ENCODE data around the gene SLC19A2.

Gene SLC19A2

DNA sequence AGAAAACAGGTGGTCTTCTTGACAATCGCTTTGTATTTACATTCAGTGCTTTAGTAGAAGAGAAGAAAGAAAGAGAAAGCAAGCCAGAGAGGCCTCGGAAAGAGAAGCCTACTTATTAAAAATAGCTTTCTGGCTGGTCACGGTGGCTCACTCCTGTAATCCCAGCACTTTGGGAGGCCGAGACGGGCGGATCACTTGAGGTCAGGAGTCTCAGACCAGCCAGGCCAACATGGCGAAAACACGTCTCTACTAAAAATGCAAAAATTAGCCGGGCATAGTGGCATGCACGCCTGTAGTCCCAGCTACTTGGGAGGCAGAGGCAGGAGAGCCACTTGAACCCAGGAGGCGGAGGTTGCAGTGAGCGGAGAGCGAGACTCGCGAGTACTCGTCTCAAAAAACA lies 1.8 kb upstream of the SLC19A2 start:
- H3K4me3 ChIP-seq (ENCODE audit: low read depth, low read length): no peak overlapping the region
- no peaks in the 10 kb centered on the region for H3K27me3 ChIP-seq (ENCODE audit: control insufficient read depth, insufficient read depth, low read length)
- no peak overlapping the region for H3K9ac ChIP-seq (ENCODE audit: low read depth, low read length)
- no peak overlapping the region for H3K27ac ChIP-seq (ENCODE audit: low read depth, low read length)
- no peaks in the 10 kb centered on the region for H3K36me3 ChIP-seq (ENCODE audit: control insufficient read depth, insufficient read depth, low read length)
- H3K9me3 ChIP-seq (ENCODE audit: control insufficient read depth, insufficient read depth, low read length): no peaks in the 10 kb centered on the region
- peaks cover 45% of the 10 kb centered on the region for H3K4me1 ChIP-seq (ENCODE audit: control insufficient read depth, insufficient read depth, low read length)

DNA sequence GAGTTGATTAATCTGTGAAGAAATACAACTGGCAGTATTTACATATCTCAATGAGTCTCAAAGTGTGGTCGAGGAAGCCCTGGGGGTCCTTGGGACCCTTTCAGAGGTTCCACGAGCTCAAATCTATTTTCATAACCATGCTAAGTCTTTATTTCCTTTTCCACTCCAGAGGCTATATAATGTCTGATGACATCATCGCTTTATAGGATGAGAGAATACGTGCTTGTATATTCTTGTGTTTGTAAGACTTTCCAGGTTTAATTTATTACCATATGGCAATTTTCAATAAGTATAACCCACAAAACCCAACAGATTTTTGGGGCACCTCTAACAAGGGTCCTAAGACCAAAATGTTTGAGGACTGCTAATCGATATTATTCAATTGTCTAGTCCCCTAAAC lies 1.4 kb upstream of the SLC19A2 start:
- Histone ChIP-seq H3K27ac (ENCODE audit: low read depth, low read length) (no peak overlapping the region), H3K9ac (ENCODE audit: low read depth, low read length) (0 out of 2 replicates have a peak overlapping the region, but pooled peaks have one; percentile 82), H3K9me3 (ENCODE audit: control insufficient read depth, insufficient read depth, low read length) (no peaks in the 10 kb centered on the region), H3K36me3 (ENCODE audit: control insufficient read depth, insufficient read depth, low read length) (no peaks in the 10 kb centered on the region), H3K4me1 (ENCODE audit: control insufficient read depth, insufficient read depth, low read length) (peaks cover 47% of the 10 kb centered on the region), H3K4me3 (ENCODE audit: low read depth, low read length) (peak overlapping the region; percentile 83), H3K27me3 (ENCODE audit: control insufficient read depth, insufficient read depth, low read length) (no peaks in the 10 kb centered on the region)

DNA sequence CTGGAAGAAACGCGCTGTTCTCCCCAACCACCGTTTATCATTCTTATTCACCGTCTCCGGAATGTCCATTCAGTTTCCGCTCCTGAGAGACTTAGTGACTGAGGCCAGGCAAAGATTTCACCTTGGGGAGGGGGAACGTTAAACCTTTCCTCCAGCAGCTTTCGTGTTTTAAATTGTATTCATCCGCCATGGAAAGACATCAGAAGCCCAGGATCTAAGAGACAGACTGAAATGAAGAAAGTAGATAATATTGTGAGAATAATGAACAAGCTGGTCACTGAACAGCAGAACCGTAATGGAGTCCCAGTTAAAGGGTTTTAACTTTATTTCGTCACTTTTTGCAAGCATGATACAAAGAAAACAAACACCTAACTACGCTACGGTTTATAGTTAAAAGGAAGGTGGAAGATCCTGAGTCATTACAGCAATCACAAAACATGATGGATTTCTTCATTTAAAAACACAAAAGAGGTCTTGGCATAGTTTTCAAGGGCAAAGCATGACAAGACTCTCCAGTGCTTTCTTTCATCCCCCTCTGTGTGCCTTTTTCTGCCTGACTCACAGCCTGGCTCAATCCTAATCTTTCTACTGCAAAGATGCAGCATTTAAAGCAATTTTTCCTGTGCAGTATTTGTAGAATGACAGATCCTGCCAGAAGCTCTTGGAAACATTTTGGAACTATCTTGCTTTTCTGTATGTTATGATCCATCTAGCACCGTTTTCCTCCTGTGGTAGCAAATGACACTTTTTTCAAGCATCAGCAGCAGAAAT lies 722 bp upstream of the SLC19A2 start:
- peak overlapping the region; percentile 94 for H3K27ac ChIP-seq (ENCODE audit: low read depth, low read length)
- H3K9me3 ChIP-seq (ENCODE audit: control insufficient read depth, insufficient read depth, low read length): no peaks in the 10 kb centered on the region
- H3K4me3 ChIP-seq (ENCODE audit: low read depth, low read length): peak overlapping the region; percentile 83
- peak overlapping the region; percentile 82 for H3K9ac ChIP-seq (ENCODE audit: low read depth, low read length)
- no peaks in the 10 kb centered on the region for H3K36me3 ChIP-seq (ENCODE audit: control insufficient read depth, insufficient read depth, low read length)
- H3K4me1 ChIP-seq (ENCODE audit: control insufficient read depth, insufficient read depth, low read length): peaks cover 49% of the 10 kb centered on the region
- H3K27me3 ChIP-seq (ENCODE audit: control insufficient read depth, insufficient read depth, low read length): no peaks in the 10 kb centered on the region

DNA sequence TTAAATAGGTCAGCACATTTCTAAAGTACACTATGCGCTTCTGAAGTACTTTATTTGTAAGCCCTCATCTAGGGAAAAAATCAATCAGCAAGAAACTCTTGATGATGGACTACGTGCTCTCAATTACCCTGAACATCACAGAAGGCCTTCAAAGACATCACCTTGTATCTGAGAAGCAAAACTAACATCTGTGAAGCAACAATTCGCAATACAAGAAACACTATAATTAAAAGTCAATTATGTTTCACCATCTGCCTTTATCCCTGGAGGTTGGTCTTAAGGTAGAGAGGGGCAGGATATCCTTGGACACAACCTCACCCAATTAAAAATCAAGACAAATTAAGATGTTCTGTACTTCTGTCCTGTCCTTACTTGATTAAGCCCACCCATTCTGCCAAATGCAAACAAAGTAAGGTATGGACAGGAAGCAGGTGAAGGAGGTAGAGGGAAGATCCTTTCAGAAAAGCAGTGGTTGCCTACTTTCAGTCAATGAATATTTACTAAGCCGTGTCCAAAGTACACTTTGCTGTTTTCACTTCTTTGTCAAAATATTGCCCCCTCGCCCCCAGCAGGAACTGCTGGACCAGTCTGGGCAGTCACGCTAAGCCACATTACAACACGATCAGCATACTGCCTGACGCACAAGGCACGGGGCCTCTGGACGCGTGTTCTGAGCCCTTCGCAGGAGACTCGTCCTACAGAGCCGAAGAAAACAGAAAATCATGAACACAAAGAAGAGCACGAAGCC lies 887 bp downstream of the SLC19A2 start:
- peak overlapping the region; percentile 80 for H3K9ac ChIP-seq (ENCODE audit: low read depth, low read length)
- H3K4me1 ChIP-seq (ENCODE audit: control insufficient read depth, insufficient read depth, low read length): peaks cover 64% of the 10 kb centered on the region
- no peaks in the 10 kb centered on the region for H3K27me3 ChIP-seq (ENCODE audit: control insufficient read depth, insufficient read depth, low read length)
- no peaks in the 10 kb centered on the region for H3K36me3 ChIP-seq (ENCODE audit: control insufficient read depth, insufficient read depth, low read length)
- H3K4me3 ChIP-seq (ENCODE audit: low read depth, low read length): peak overlapping the region; percentile 83
- H3K27ac ChIP-seq (ENCODE audit: low read depth, low read length): peak overlapping the region; percentile 86
- H3K9me3 ChIP-seq (ENCODE audit: control insufficient read depth, insufficient read depth, low read length): no peaks in the 10 kb centered on the region

DNA sequence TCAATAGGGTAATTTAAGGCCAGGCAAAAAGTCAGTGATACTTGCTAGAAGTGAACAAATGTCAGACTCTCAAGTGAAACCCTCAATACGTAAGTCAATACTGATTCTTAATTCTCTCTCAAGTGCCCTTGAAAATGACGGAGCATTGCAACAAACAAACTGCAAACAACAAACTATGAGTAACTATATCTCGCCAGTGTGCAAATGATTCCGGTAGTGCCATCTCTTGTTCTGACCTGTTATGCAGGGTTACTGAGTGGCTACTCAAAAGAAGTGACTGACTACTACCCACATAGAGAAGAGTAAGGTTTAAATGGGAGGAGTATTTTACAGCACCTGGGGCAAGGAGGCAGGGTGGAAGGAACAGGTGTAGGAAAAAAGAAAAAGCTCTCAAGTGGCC lies 1.6 kb downstream of the SLC19A2 start:
- H3K36me3 ChIP-seq (ENCODE audit: control insufficient read depth, insufficient read depth, low read length): no peaks in the 10 kb centered on the region
- no peak overlapping the region for H3K27ac ChIP-seq (ENCODE audit: low read depth, low read length)
- no peak overlapping the region for H3K9ac ChIP-seq (ENCODE audit: low read depth, low read length)
- H3K4me3 ChIP-seq (ENCODE audit: low read depth, low read length): peak overlapping the region; percentile 83
- no peaks in the 10 kb centered on the region for H3K27me3 ChIP-seq (ENCODE audit: control insufficient read depth, insufficient read depth, low read length)
- H3K9me3 ChIP-seq (ENCODE audit: control insufficient read depth, insufficient read depth, low read length): no peaks in the 10 kb centered on the region
- peaks cover 71% of the 10 kb centered on the region for H3K4me1 ChIP-seq (ENCODE audit: control insufficient read depth, insufficient read depth, low read length)

DNA sequence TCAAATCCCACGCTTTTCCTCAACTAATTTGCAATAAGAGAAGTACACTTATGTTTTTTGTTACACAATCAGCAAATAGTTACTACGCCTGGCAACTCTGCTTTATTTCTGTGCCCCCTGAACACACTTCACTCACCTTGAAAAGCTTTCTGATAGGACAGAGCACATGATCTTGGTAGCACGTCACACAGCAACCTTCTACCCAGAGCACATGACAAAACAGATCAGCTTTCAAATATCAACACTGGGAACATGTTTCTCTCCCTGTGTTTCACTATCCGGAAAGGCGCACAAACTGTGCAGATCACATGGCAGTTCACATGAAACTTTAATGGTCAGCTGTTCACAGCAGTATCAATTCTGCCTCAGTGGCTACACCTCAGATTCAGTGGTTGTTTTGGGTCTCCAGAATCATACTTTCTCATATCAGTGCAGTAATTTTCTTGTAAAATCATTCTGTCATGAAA lies 2.2 kb downstream of the SLC19A2 start:
- Histone ChIP-seq H3K27ac (ENCODE audit: low read depth, low read length) (no peak overlapping the region), H3K4me1 (ENCODE audit: control insufficient read depth, insufficient read depth, low read length) (peaks cover 75% of the 10 kb centered on the region), H3K36me3 (ENCODE audit: control insufficient read depth, insufficient read depth, low read length) (no peaks in the 10 kb centered on the region), H3K4me3 (ENCODE audit: low read depth, low read length) (peak overlapping the region; percentile 83), H3K9me3 (ENCODE audit: control insufficient read depth, insufficient read depth, low read length) (no peaks in the 10 kb centered on the region), H3K27me3 (ENCODE audit: control insufficient read depth, insufficient read depth, low read length) (no peaks in the 10 kb centered on the region), H3K9ac (ENCODE audit: low read depth, low read length) (no peak overlapping the region; the same call in 1 of the 2 replicates)

DNA sequence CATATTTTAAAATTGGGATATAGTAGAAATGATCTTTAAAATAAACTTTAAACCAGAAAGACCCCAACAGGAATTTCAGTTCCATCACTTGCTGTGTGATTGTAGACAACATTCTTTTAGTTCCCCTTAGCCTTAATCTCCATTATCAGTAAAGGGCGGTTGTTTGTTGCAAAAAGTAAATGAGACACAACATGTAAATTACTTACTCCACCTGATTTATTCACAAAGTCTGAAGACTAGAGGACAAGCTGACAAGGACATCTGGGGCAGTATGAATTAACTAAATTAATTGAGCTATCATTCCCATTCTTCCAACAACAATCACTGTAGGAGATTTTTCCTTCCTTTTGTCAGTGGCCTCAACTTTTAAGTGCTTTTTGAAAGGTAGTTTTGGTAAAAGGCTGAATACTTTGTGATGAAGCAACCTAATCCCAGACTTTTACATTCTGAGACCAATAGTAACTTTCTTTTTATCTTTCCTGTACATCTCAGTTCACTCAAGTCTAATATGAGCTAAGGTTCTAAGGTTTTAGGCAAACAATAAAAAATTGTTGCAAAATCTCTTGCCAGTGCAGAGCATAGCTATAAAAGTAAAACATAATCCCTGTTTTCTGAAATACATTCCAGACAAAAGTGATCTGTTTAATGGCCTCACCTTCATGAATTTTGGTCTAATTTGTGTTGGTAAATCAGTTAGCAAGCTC lies 6.2 kb downstream of the SLC19A2 start:
- Histone ChIP-seq H3K27me3 (ENCODE audit: control insufficient read depth, insufficient read depth, low read length) (no peaks in the 10 kb centered on the region), H3K36me3 (ENCODE audit: control insufficient read depth, insufficient read depth, low read length) (peaks cover 29% of the 10 kb centered on the region), H3K4me3 (ENCODE audit: low read depth, low read length) (no peak overlapping the region), H3K4me1 (ENCODE audit: control insufficient read depth, insufficient read depth, low read length) (peaks cover 50% of the 10 kb centered on the region), H3K9me3 (ENCODE audit: control insufficient read depth, insufficient read depth, low read length) (no peaks in the 10 kb centered on the region), H3K27ac (ENCODE audit: low read depth, low read length) (no peak overlapping the region), H3K9ac (ENCODE audit: low read depth, low read length) (no peak overlapping the region)

DNA sequence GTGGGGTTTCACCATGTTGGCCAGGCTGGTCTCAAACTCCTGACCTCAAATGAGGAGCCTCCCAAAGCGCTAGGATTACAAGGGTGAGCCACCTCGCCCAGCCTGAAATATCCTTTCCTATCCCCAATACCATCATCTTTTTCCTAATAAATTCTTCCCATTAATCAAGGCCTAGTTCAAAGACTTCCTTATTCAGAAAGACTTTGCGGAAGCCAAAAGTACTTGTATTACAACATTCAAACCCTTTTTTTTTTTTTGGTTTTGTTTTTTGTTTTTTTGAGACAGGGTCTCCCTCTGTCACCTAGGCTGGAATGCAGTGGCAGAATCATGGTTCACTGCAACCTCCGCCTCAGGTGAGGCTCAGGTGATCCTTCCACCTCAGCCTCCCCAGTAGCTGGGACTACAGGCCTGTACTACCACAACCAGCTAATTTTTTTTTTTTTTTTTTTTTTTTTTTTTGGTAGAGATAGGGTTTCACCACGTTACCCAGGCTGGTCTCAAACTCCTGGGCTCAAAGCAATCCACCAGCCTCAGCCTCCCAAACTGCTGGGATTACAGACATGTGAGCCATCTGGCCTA lies 7.6 kb downstream of the SLC19A2 start:
- H3K36me3 ChIP-seq (ENCODE audit: control insufficient read depth, insufficient read depth, low read length): peaks cover 29% of the 10 kb centered on the region
- no peak overlapping the region for H3K9ac ChIP-seq (ENCODE audit: low read depth, low read length)
- H3K4me3 ChIP-seq (ENCODE audit: low read depth, low read length): no peak overlapping the region
- peaks cover 36% of the 10 kb centered on the region for H3K4me1 ChIP-seq (ENCODE audit: control insufficient read depth, insufficient read depth, low read length)
- no peaks in the 10 kb centered on the region for H3K9me3 ChIP-seq (ENCODE audit: control insufficient read depth, insufficient read depth, low read length)
- no peaks in the 10 kb centered on the region for H3K27me3 ChIP-seq (ENCODE audit: control insufficient read depth, insufficient read depth, low read length)
- H3K27ac ChIP-seq (ENCODE audit: low read depth, low read length): no peak overlapping the region

DNA sequence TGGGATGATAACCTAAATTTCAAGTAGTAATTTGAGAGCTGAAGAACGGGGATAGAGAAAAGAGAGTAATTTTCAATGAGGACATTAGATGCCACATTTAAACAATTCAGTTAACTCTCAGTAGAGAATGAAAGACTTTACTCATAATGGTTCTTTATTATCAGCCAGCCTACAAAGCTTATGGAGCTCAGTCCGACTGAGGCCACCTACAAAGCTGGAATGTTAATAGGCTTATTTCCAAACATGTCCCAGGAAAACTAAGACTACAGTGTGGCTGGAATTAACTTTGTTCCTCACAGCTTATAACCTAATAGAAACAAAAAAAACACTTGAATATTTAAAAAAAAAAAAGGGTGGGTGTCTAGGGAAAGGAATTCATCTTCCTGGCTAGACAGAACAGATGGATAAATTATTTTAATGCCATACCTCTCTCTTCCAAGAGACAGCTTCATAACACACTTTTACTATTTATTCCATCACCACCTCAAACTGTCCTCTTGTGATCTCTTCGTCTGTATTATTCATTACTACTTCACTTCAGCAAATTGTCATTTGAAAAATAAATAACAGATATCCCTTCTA lies 9.8 kb downstream of the SLC19A2 start:
- Histone ChIP-seq H3K36me3 (ENCODE audit: control insufficient read depth, insufficient read depth, low read length) (peaks cover 29% of the 10 kb centered on the region), H3K9ac (ENCODE audit: low read depth, low read length) (no peak overlapping the region), H3K4me1 (ENCODE audit: control insufficient read depth, insufficient read depth, low read length) (peaks cover 21% of the 10 kb centered on the region), H3K9me3 (ENCODE audit: control insufficient read depth, insufficient read depth, low read length) (no peaks in the 10 kb centered on the region), H3K27ac (ENCODE audit: low read depth, low read length) (no peak overlapping the region), H3K27me3 (ENCODE audit: control insufficient read depth, insufficient read depth, low read length) (no peaks in the 10 kb centered on the region), H3K4me3 (ENCODE audit: low read depth, low read length) (no peak overlapping the region)

DNA sequence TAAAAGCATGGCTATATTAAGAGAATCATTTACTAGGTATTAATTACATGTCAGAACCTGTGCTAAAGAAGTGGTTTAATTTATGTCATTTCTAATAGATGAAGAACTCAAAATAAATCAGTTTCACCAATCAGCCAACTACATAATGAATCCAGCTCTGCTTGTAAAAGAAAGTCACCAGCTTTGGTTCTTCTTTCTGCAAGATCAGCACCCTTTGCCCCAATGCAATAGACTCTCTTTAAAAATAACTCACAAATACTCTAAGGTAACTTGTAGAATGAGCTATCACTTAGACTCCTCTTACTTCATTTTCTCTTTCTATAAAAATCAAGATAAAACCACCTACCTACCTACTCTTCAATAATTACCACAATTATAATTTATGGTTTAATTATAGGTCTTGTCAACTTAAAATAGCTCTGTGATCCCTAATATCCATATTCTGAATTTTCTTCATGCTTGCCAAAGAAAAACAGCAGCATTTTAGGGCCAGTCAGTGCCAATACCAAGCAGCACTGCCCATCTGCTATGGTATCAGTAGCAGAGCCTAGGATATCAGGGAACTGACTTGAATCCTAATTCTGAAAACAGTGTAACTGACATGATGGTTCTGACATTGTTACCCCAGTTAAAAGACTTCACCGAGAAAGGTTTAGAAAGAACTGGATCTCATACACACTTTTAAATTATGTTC lies 11.3 kb downstream of the SLC19A2 start:
- Histone ChIP-seq H3K4me1 (ENCODE audit: control insufficient read depth, insufficient read depth, low read length) (peaks cover 8% of the 10 kb centered on the region), H3K4me3 (ENCODE audit: low read depth, low read length) (no peak overlapping the region), H3K36me3 (ENCODE audit: control insufficient read depth, insufficient read depth, low read length) (peaks cover 33% of the 10 kb centered on the region), H3K27me3 (ENCODE audit: control insufficient read depth, insufficient read depth, low read length) (no peaks in the 10 kb centered on the region), H3K9ac (ENCODE audit: low read depth, low read length) (no peak overlapping the region), H3K9me3 (ENCODE audit: control insufficient read depth, insufficient read depth, low read length) (no peaks in the 10 kb centered on the region), H3K27ac (ENCODE audit: low read depth, low read length) (no peak overlapping the region)

All from HUES48 (cell line).